ENCODE measurements around the gene SYNRG. TPM values are rescaled to one million over a fixed set of nuclear protein-coding genes. Genes with fewer than 3 reads are reported as not detected.

SYNRG gene
- 49.5 TPM for total RNA-seq (ENCODE audit: unreplicated experiment)
- long read RNA-seq, full-length matches to known transcripts, result 1 of 7 reads
- long read RNA-seq, partial matches to known transcripts, result 5 of 7 reads
- long read RNA-seq, other reads (novel, unspliced or antisense), result 1 of 7 reads

DNA sequence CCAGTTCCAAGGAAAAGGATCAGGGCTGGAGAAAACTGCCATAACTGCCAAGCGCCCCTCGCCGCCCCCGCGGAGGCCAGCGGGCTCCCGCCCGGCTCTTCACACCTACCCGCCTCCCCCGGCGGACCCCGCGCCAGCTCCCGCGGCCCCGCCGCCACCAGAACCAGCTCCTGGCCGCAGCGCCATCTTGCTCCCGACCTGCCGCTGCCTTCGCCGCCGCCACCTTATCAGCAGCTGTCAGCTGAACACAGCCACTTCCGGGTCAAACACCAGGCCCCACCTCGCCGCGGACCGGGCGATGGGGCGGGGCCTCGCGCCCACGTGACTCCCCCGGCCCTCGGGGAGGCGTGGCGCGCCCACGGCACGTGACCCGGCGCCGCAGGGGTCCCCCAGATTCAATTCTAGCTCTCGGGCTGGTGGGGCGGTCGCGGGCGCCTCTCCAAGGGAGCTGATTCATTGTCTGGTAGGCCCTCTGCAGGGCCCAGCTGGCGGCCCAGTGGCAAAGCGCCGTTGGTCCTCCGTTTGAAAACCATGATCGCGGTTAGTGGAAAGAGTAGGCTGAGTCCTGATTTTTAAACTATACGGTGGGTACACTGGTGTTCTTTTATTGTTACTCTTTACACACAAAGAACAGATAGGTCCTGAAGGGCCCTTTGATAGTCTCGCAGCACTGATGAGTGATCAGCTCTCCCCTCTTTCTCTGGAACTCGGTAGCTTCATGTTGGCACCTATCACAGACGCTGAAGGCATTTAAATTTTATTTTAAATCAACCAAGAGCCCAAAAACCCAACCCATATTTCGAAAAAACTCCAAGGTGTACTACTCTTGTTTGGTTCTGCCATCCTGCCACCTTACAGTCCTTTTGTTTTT lies at the start of gene SYNRG:
TSS of gene SYNRG (minus strand) at position 249 of the 871 bp plus-strand sequence. CDS start at position 186, 63 bp downstream.
- Mint-ChIP-seq H3K36me3 (ENCODE audit: low read depth, unreplicated experiment) (peaks cover 14% of the 10 kb centered on the region), H3K27ac (ENCODE audit: unreplicated experiment) (peak within 1 kb of the TSS; percentile 96), H3K27me3 (ENCODE audit: unreplicated experiment) (peaks cover 3% of the 10 kb centered on the region), H3K4me3 (ENCODE audit: unreplicated experiment) (peak within 1 kb of the TSS; percentile 93), H3K4me1 (ENCODE audit: unreplicated experiment) (peaks cover 25% of the 10 kb centered on the region), H3K9me3 (ENCODE audit: unreplicated experiment) (no peaks in the 10 kb centered on the region)
- TF ChIP-seq, protein P1, sequence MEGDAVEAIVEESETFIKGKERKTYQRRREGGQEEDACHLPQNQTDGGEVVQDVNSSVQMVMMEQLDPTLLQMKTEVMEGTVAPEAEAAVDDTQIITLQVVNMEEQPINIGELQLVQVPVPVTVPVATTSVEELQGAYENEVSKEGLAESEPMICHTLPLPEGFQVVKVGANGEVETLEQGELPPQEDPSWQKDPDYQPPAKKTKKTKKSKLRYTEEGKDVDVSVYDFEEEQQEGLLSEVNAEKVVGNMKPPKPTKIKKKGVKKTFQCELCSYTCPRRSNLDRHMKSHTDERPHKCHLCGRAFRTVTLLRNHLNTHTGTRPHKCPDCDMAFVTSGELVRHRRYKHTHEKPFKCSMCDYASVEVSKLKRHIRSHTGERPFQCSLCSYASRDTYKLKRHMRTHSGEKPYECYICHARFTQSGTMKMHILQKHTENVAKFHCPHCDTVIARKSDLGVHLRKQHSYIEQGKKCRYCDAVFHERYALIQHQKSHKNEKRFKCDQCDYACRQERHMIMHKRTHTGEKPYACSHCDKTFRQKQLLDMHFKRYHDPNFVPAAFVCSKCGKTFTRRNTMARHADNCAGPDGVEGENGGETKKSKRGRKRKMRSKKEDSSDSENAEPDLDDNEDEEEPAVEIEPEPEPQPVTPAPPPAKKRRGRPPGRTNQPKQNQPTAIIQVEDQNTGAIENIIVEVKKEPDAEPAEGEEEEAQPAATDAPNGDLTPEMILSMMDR (IDR thresholded peaks at IDR 0.05; ENCODE audit: unreplicated experiment), result no peak
- DNase-seq (ENCODE audit: low spot score), result peak; percentile 99

DNA sequence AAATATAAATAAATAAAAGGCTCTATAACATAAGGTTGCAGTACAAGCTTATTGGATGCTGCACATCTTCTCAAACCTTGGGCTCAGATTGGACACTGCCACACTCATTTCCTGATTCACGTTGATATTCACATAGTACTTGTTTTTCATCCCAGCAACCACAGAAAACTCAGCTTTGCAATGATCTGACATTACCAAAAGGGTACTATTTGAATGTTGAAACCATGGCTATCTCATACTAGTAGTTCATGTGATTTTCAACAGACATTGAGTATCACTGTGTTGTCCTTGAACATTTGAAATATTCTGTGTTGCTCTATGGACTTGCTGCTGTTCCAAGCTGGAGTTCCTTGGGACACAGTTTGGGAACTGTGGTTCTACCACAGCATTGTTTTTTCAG lies 48.0 kb upstream of the SYNRG start:
- Mint-ChIP-seq H3K4me3 (ENCODE audit: unreplicated experiment) (no peak overlapping the region), H3K9me3 (ENCODE audit: unreplicated experiment) (no peaks in the 10 kb centered on the region), H3K27me3 (ENCODE audit: unreplicated experiment) (no peaks in the 10 kb centered on the region), H3K36me3 (ENCODE audit: low read depth, unreplicated experiment) (no peaks in the 10 kb centered on the region), H3K27ac (ENCODE audit: unreplicated experiment) (no peak overlapping the region), H3K4me1 (ENCODE audit: unreplicated experiment) (no peaks in the 10 kb centered on the region)
- TF ChIP-seq, protein P1 (IDR thresholded peaks at IDR 0.05; ENCODE audit: unreplicated experiment), result no peak
- no peak for DNase-seq (ENCODE audit: low spot score)

DNA sequence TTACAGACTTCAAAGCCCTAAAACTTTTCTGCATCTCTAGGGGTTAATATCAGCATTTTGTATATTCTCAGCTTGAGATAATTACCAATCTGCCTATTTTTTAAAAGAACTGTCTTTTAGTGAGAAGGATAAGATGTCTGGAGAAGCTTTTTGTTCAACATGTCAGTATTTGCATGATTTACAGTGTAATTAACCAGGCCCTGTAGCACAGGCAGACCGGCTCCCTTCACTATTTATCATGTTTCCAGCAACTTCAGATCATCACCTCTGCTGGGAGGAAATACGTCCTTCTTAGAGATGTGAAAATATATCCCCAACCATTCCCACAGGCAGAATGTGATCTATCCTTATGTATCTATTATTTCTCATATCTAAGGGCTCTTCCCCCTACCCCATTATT lies 42.6 kb upstream of the SYNRG start:
- no peak for DNase-seq (ENCODE audit: low spot score)
- no peaks in the 10 kb centered on the region for H3K9me3 Mint-ChIP-seq (ENCODE audit: unreplicated experiment)
- H3K27ac Mint-ChIP-seq (ENCODE audit: unreplicated experiment), result no peak overlapping the region
- H3K4me1 Mint-ChIP-seq (ENCODE audit: unreplicated experiment), result peaks cover 13% of the 10 kb centered on the region
- no peak overlapping the region for H3K4me3 Mint-ChIP-seq (ENCODE audit: unreplicated experiment)
- TF ChIP-seq, protein P1 (IDR thresholded peaks at IDR 0.05; ENCODE audit: unreplicated experiment), result no peak
- peaks cover 1% of the 10 kb centered on the region for H3K27me3 Mint-ChIP-seq (ENCODE audit: unreplicated experiment)
- no peaks in the 10 kb centered on the region for H3K36me3 Mint-ChIP-seq (ENCODE audit: low read depth, unreplicated experiment)

- H3K4me1 Mint-ChIP-seq (ENCODE audit: unreplicated experiment), result peaks cover 13% of the 10 kb centered on the region
- H3K27ac Mint-ChIP-seq (ENCODE audit: unreplicated experiment), result no peak overlapping the region
- no peaks in the 10 kb centered on the region for H3K36me3 Mint-ChIP-seq (ENCODE audit: low read depth, unreplicated experiment)
- TF ChIP-seq, protein P1 (IDR thresholded peaks at IDR 0.05; ENCODE audit: unreplicated experiment), result peak; percentile 27
- H3K27me3 Mint-ChIP-seq (ENCODE audit: unreplicated experiment), result peaks cover 4% of the 10 kb centered on the region
- no peak overlapping the region for H3K4me3 Mint-ChIP-seq (ENCODE audit: unreplicated experiment)
- no peaks in the 10 kb centered on the region for H3K9me3 Mint-ChIP-seq (ENCODE audit: unreplicated experiment)
- peak; percentile 43 for DNase-seq (ENCODE audit: low spot score)
Observed at GRCh38 chr17:37650419-37651003, 41.3 kb upstream of the SYNRG start.
